Spinal cord (tissue), 10 donors: ENCODE data around the gene PELI2. TPM values are rescaled to one million over a fixed set of nuclear protein-coding genes. Genes with fewer than 3 reads are reported as not detected.

Experiments used
- DNase-seq, 6 donors: peaks; one replicate each; pipeline versions ENCODE4 v3.0.0 to v3.0.0-alpha.2; 2013 to 2015; ENCODE audit warnings: low spot score in 6 of 6, low read depth in 4 of 6
- H3K27ac ChIP-seq: one replicate; pipeline ENCODE4 v1.5.1; 2013; ENCODE audit warnings: low read depth, low read length, control low read depth
- H3K27me3 ChIP-seq: one replicate; pipeline ENCODE4 v1.6.1; 2013; ENCODE audit warnings: low read length; ENCODE audit not compliant: control insufficient read depth, insufficient read depth
- H3K36me3 ChIP-seq: one replicate; pipeline ENCODE4 v1.6.1; 2013; ENCODE audit warnings: low read length; ENCODE audit not compliant: control insufficient read depth, insufficient read depth
- H3K4me1 ChIP-seq: one replicate; pipeline ENCODE4 v1.6.1; 2013; ENCODE audit warnings: low read length; ENCODE audit not compliant: control insufficient read depth, insufficient read depth
- H3K4me3 ChIP-seq: one replicate; pipeline ENCODE4 v1.5.1; 2013; ENCODE audit warnings: low read depth, low read length, control low read depth
- H3K9me3 ChIP-seq: one replicate; pipeline ENCODE4 v1.6.1; 2013; ENCODE audit warnings: low read length; ENCODE audit not compliant: control insufficient read depth, insufficient read depth
- WGBS: methylation state at CpG from one replicate; pipeline ENCODE4 v1.1.5; 2013; ENCODE audit warnings: missing lambda C conversion rate; ENCODE audit not compliant: insufficient coverage; 5-methylcytosine and 5-hydroxymethylcytosine counted together
- long read RNA-seq, 4 donors: transcript quantifications; one replicate each; lab custom pipeline, GENCODE V29; 2026
- polyA plus RNA-seq, 2 donors: library from polyadenylated mRNA; unstranded; fragments of 120-200 nt; gene quantifications; one replicate each; pipeline ENCODE4 v1.2.1, GENCODE V29; 2013; ENCODE audit not compliant: insufficient read length in 2 of 2
- total RNA-seq, 2 donors: library from RNA; depleted of rRNA in 1 of 2; stranded (reverse); fragments of 120-200 nt in 1 of 2; fragments of >200 nt in 1 of 2; gene quantifications; one replicate each; pipeline versions ENCODE4 v1.2.3 to v1.2.4, GENCODE V29; 2013 to 2014
- donor health status: healthy.

The PELI2 gene, protein sequence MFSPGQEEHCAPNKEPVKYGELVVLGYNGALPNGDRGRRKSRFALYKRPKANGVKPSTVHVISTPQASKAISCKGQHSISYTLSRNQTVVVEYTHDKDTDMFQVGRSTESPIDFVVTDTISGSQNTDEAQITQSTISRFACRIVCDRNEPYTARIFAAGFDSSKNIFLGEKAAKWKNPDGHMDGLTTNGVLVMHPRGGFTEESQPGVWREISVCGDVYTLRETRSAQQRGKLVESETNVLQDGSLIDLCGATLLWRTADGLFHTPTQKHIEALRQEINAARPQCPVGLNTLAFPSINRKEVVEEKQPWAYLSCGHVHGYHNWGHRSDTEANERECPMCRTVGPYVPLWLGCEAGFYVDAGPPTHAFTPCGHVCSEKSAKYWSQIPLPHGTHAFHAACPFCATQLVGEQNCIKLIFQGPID
- total RNA-seq: 10 to 100 TPM; 12.5 to 20.3 TPM
- polyA plus RNA-seq: 10 to 100 TPM in 1 of 2 donors, 1 to 10 TPM in 1; 8.5 to 13.4 TPM
- long read RNA-seq, donor 1: 0 reads
- long read RNA-seq, donor 2, full-length matches to known transcripts: 2 of 2 reads
- long read RNA-seq, donor 2, partial matches to known transcripts: 0 of 2 reads
- long read RNA-seq, donor 2, other reads (novel, unspliced or antisense): 0 of 2 reads
- long read RNA-seq, donor 3: 0 reads
- long read RNA-seq, donor 4, full-length matches to known transcripts: 1 of 1 reads
- long read RNA-seq, donor 4, partial matches to known transcripts: 0 of 1 reads
- long read RNA-seq, donor 4, other reads (novel, unspliced or antisense): 0 of 1 reads

DNA sequence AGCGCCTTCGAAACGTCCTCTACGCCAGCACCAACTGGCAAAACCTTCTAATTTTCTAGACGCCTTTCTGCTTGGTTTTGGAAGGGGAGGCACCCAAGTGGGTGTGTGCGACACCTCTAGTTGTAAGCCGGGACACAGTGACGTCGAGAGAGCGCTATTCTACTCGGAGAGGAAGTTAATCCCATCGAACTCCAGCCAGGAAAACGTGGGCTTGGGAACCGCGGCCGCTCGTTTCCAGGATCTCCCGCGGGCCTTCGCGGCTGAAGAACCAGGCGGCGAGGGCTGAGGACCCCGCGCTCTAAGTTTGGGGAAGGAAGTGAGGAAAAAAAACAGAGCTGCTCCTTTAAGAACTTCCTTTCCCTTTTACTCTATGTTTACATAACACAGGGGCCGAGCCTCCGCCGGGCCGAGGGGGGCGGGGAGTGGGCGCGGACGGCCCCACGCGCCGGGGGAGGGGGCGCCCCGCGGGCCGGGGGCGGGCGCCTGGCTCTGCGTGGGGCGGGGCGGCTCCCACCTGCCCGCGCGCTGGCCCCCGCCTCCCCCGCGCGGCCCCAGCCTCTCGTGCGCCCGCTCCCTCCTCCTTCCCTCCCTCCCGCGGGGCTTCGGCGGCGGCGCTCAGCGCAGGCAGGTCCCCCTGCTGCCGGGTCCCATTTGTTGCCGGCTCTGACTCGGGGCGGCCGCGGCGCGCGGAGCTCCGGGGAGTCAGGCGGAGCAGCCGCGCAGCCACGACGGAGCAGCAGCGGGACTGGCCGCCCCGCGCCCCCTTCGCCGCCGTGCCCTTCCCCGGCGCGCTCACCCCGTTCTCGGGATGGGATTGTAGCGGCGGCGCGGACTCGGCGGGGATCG lies at the start of gene PELI2:
Gene PELI2, plus strand, starts transcription at position 647 of the 846 bp plus-strand sequence. CDS start 250 bp downstream, outside the sequence.
- under 1% methylated on average over 91 of the region's 96 CpGs for WGBS
- Histone ChIP-seq H3K27ac (peak within 1 kb of the TSS; percentile 58), H3K9me3 (no peaks in the 10 kb centered on the region)

DNA sequence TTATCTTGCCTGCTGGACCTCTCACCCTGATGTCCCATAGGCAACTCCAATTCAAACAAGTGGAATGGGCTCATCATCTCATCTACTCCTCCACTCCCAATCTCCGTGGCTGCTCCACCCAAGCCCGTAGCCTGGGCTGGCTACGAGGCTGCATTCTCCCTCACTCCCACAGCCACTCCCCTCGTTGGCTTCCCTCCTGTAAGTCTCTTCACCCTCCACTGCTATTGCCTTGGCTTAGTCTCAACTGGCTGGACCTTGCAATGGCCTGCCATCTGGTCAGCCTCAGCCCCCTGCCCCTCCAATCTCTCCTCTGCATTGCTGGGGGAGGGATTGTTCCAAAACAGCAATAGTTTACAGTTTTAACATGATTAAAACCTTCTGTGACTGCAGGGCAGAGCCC lies 44.4 kb upstream of the PELI2 start:
- WGBS: 81% methylated on average over 3 of the region's 4 CpGs
- no peak for DNase-seq

More for the DNA sequence above, at the start of gene PELI2:
- DNase-seq: peak; percentile 44 to 94 (median 64)
- Histone ChIP-seq H3K27me3 (no peaks in the 10 kb centered on the region), H3K4me3 (peak within 1 kb of the TSS; percentile 53), H3K36me3 (no peaks in the 10 kb centered on the region), H3K4me1 (peaks cover 4% of the 10 kb centered on the region)

DNA sequence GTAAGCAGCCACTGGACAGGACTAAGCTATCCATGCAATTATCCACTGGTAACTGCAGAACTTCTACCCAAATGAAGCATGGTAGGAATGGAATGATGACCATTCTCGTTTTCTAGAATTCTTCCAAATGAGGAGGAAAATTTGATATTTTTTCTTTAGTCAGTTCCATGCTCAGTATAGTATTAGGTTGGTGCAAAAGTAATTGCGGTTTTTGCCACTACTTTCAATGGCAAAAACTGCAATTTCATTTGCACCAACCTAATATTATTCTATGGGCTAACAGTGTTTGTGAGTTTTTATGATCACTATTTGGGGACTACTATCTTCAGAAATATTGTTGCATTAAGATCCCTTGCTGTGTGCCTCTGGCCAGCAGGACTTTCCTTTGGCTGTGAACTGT lies 42.9 kb upstream of the PELI2 start:
- no CpG with 5 or more reads among the region's 2 CpGs for whole genome bisulfite sequencing
- Histone ChIP-seq H3K4me1 (peaks cover 3% of the 10 kb centered on the region), H3K27ac (no peak overlapping the region), H3K4me3 (no peak overlapping the region), H3K36me3 (no peaks in the 10 kb centered on the region), H3K9me3 (no peaks in the 10 kb centered on the region), H3K27me3 (no peaks in the 10 kb centered on the region)
- no peak for DNase-seq

More for the DNA sequence above, 44.4 kb upstream of the PELI2 start:
- Histone ChIP-seq H3K4me3 (no peak overlapping the region), H3K36me3 (no peaks in the 10 kb centered on the region), H3K27ac (no peak overlapping the region), H3K9me3 (no peaks in the 10 kb centered on the region), H3K4me1 (peaks cover 3% of the 10 kb centered on the region), H3K27me3 (no peaks in the 10 kb centered on the region)

DNA sequence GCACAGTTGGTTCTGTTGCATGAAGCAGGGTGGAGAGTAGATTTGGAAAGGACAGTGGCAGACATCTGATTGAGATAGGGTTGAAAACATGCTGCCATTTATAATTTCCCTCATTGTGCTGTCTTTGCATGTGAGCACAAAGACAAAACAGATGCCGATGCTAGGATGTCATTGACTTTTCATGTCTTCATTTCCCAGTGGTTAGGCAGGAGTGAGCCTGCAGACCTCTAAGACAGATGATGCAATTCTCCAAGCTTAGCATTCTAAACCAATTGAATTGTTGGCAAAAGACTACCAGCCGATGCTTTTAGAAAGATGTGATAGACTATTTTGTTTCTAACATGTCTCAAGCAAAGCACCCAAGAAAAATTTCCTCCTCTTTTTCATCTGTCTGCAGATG lies 37.1 kb upstream of the PELI2 start:
- WGBS: 50% methylated on average over 1 of the region's 2 CpGs
- Histone ChIP-seq H3K27ac (no peak overlapping the region), H3K27me3 (no peaks in the 10 kb centered on the region), H3K4me1 (no peaks in the 10 kb centered on the region), H3K4me3 (no peak overlapping the region), H3K36me3 (no peaks in the 10 kb centered on the region), H3K9me3 (no peaks in the 10 kb centered on the region)
- DNase-seq: no peak

DNA sequence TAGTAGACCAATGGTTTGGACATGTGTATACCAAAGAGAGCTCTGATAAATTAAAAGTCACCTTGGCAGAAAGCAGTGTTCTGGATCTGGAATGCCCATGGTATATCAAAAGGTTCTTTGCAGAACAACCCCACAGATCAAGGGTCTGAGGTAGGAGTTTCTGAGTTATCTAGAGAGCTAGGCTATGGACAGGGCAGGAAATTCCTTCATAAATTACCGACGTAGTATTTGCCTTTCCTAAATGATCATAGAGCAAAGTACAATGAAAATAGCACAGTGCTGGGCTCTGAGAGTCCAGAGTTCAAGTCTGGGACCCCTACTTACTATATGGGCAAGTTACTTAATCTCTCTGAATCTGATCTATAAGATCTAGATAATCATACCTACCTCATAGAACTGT lies 35.3 kb upstream of the PELI2 start:
- Histone ChIP-seq H3K36me3 (no peaks in the 10 kb centered on the region), H3K9me3 (no peaks in the 10 kb centered on the region), H3K27me3 (no peaks in the 10 kb centered on the region), H3K4me3 (no peak overlapping the region), H3K27ac (no peak overlapping the region), H3K4me1 (no peaks in the 10 kb centered on the region)
- no peak for DNase-seq
- WGBS: no CpG with 5 or more reads among the region's 2 CpGs

DNA sequence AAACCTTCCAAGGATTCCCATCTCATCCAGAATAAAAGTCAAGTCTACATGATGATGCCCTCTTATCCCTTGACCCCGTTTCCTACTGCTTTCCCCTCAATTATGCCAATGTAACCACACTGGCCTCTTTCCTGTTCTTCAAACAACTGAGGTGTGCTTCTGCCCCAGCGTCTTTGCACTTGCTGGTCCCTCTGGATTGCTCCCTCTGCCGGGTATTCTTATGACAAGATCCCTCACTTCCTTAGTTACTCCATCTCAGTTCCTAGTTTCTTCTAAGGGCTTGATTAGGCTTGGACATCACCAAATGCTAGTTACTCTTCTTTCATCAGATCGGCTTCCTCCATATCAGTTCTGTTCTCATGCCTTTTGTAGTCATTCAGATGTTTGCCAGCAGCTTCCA lies 32.7 kb upstream of the PELI2 start:
- H3K27me3 ChIP-seq: no peaks in the 10 kb centered on the region
- no peaks in the 10 kb centered on the region for H3K9me3 ChIP-seq
- H3K36me3 ChIP-seq: no peaks in the 10 kb centered on the region
- H3K27ac ChIP-seq: no peak overlapping the region
- H3K4me1 ChIP-seq: no peaks in the 10 kb centered on the region
- 94% methylated on average over 4 of the region's 4 CpGs for WGBS
- DNase-seq: no peak
- no peak overlapping the region for H3K4me3 ChIP-seq

DNA sequence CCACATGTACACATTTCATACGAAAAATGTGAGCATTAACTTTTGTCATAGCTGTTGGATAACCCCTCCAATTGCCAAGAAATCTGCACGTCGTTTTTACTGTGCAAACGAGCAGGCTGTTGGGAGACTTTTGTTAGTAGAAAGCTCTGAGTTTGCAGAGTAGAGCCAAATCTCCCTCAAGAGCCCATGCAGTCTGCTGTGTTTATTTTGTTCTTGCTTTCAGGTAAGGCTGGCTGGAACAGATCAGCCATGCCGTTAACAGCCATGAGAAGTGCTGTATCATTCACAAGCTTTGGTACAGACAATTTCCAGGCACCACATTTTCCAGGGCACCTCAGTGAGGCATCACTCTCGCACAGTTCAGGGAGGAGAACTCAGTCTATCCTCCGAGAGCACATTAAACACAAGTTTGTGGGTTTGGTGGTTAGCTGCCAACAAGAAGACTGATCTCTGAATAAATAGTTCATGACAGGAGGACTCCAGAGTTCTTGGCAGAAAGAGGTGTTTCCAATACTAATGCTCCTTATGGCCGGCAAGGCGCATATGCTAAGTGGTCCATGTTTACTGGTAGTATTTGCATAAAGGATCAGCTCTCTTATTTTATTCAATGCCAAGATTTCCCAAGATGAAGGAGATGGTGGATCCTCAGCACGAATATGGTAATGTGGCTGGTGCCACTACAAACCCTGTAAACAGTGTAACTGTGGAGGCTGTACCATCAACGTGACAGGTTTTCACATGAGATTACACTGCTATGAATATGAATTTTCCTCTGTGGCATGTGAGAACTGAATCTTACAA lies 30.3 kb upstream of the PELI2 start:
- H3K36me3 ChIP-seq: no peaks in the 10 kb centered on the region
- H3K4me1 ChIP-seq: no peaks in the 10 kb centered on the region
- H3K27ac ChIP-seq: no peak overlapping the region
- WGBS: 34% methylated on average over 3 of the region's 11 CpGs
- H3K9me3 ChIP-seq: no peaks in the 10 kb centered on the region
- H3K27me3 ChIP-seq: no peaks in the 10 kb centered on the region
- peak in 2 of 6 donors; percentile 53 to 92 for DNase-seq
- H3K4me3 ChIP-seq: no peak overlapping the region

DNA sequence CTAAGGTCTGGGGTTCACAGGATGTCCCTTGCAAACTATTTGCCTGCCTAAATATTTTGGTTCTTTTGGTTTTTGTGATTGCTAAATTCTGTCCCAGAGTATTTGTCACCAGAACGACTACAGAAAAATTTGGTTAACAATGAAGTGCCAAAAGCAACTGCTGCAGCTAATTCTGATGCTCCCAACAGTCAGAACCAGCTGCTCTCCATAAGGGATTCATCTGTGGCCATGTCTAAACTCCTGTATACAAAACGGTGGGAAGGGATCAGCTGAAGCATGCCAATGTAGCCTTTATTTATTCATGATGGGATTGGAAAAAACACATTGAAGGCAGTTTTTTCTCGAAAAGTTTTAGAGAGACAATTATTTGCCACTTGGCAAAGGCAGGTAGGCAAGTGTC lies 29.3 kb upstream of the PELI2 start:
- peak in 2 of 6 donors; percentile 57 to 74 for DNase-seq
- Histone ChIP-seq H3K27me3 (no peaks in the 10 kb centered on the region), H3K4me3 (no peak overlapping the region), H3K4me1 (no peaks in the 10 kb centered on the region), H3K9me3 (no peaks in the 10 kb centered on the region), H3K36me3 (no peaks in the 10 kb centered on the region), H3K27ac (no peak overlapping the region)
- 0% methylated on average over 1 of the region's 3 CpGs for WGBS

DNA sequence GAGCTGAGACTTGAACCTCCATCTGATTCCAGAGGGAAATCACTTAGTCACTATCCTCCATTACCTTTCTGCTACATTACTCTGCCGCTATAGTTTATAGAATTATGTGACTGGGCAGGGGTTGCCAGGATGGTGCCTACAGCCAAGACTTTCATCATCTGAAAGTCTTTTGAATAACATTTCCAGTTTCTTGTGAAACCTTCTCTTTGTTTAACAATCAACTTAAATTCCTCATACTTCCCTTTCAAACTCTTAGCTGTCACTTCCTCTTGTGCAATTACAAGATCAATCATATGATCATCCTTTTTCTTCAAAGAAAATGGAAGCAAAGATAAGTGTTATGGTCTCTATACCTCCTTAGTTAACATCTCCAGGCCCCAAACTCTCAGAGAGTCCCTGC lies 25.4 kb upstream of the PELI2 start:
- no peak for DNase-seq
- H3K4me1 ChIP-seq: no peaks in the 10 kb centered on the region
- no peaks in the 10 kb centered on the region for H3K36me3 ChIP-seq
- H3K27ac ChIP-seq: no peak overlapping the region
- H3K9me3 ChIP-seq: no peaks in the 10 kb centered on the region
- no peaks in the 10 kb centered on the region for H3K27me3 ChIP-seq
- no CpG with 5 or more reads among the region's 1 CpG for WGBS
- no peak overlapping the region for H3K4me3 ChIP-seq
